ENCODE results near the gene FHIT. TPM values are rescaled to one million over a fixed set of nuclear protein-coding genes. Genes with fewer than 3 reads are reported as not detected.
"Not testable (repeated sequence)": the region's sequence is repeated elsewhere in the genome, so short reads cannot be mapped to it uniquely, and the experiment has no call there.

FHIT gene
- total and polyA plus RNA-seq, 11 donors, result 4.2 to 26.8 (median 16.5) TPM

DNA sequence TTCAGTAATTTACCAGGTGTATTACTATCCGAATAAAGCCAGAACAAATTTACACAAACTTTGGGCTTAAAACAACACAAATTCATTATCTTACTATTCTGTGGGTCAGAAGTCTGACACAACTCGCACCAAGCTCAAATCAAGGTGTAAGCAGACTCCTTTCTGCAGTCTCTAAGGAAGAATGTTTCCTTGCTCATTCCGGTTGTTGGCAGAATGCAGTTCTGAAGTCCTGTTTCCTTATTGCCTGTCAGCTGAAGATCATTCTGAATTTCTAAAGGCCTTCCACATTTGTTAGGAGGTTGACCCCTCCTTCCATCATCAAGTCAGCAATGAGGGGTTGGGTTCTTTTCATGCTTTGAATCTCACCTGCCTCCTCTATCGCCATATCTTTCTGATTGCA lies 183.2 kb downstream of the FHIT start:
- WGBS, 4 donors, result 85 to 90% (median 87%) methylated on average over 4 of the region's 4 CpGs
- H3K4me1 ChIP-seq, result no peaks in the 10 kb centered on the region
- no peak overlapping the region for H3K4me3 ChIP-seq
- H3K9me3 ChIP-seq, result peaks cover 0 to 9% (median 0%) of the 10 kb centered on the region in 12 donors
- H3K27ac ChIP-seq, result no peak overlapping the region
- H3K27me3 ChIP-seq, result no peaks in the 10 kb centered on the region
- TF ChIP-seq POLR2A (IDR thresholded peaks at IDR 0.05), result no peak
- TF ChIP-seq, protein P1, sequence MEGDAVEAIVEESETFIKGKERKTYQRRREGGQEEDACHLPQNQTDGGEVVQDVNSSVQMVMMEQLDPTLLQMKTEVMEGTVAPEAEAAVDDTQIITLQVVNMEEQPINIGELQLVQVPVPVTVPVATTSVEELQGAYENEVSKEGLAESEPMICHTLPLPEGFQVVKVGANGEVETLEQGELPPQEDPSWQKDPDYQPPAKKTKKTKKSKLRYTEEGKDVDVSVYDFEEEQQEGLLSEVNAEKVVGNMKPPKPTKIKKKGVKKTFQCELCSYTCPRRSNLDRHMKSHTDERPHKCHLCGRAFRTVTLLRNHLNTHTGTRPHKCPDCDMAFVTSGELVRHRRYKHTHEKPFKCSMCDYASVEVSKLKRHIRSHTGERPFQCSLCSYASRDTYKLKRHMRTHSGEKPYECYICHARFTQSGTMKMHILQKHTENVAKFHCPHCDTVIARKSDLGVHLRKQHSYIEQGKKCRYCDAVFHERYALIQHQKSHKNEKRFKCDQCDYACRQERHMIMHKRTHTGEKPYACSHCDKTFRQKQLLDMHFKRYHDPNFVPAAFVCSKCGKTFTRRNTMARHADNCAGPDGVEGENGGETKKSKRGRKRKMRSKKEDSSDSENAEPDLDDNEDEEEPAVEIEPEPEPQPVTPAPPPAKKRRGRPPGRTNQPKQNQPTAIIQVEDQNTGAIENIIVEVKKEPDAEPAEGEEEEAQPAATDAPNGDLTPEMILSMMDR (IDR thresholded peaks at IDR 0.05), result no peak
- ATAC-seq, result no peak
- DNase-seq, result no peak
- no peaks in the 10 kb centered on the region for H3K36me3 ChIP-seq
- intact Hi-C loops (cut with DNase I), result no loop called here

GRCh38 chr3:61066800-61067199 lies 184.5 kb downstream of the FHIT start:
- WGBS, 4 donors, result 90 to 96% (median 94%) methylated on average over 2 of the region's 2 CpGs
- Histone ChIP-seq H3K4me1 (no peaks in the 10 kb centered on the region), H3K4me3 (no peak overlapping the region), H3K27me3 (no peaks in the 10 kb centered on the region), H3K9me3 (peaks cover 0 to 9% (median 0%) of the 10 kb centered on the region in 12 donors), H3K27ac (no peak overlapping the region), H3K36me3 (no peaks in the 10 kb centered on the region)
- ATAC-seq, result no peak
- TF ChIP-seq, protein P1 (IDR thresholded peaks at IDR 0.05), result no peak
- no peak for TF ChIP-seq POLR2A (IDR thresholded peaks at IDR 0.05)
- intact Hi-C loops (cut with DNase I), result no loop called here
- no peak for DNase-seq

DNA sequence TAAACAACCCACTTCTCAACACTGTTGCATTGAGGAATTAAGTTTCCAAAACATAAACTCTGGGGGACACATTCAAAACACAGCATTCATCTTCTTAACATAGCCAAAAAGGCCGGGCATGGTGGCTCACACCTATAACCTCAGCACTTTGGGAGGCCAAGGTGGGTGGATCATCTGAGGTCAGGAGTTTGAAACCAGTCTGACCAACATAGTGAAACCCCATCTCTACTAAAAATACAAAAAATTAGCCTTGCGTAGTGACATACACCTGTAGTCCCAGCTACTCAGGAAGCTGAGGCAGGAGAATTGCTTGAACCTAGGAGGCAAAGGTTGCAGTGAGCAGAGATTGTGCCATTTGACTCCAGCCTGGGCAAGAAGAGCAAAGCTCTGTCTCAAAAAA lies 185.0 kb downstream of the FHIT start:
- WGBS, 4 donors, result 90 to 97% (median 97%) methylated on average over 2 of the region's 2 CpGs
- intact Hi-C loops (cut with DNase I); H3K36me3 ChIP-seq; H3K9me3 ChIP-seq; H3K4me1 ChIP-seq; H3K27ac ChIP-seq; H3K27me3 ChIP-seq; DNase-seq; H3K4me3 ChIP-seq; ATAC-seq: not testable (repeated sequence)

DNA sequence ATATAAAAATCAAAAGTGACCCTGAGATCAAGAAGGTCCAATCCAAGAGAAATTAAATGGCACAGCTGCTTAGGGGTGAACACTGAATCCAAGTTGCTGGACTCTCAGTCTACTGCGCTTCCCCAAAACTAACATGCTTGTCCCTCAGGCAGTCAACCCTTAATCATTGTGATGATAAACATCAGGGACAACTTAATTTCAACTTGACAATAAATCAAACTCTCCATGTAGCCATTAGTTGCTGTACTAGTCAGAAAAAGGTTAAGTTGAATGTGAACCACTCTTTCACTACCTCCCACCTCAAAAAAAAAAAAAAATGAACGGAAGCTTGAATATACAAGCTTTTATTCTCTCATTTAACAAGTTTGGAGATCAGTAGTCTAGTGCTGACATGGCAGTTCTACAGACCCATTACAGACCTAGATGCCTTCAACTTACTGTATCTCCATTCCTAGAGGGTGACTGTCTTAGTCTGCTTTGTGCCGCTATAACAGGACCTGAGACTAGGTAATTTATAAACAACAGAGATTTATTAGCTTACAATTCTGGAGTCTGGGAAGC lies 185.7 kb downstream of the FHIT start:
- no peak for DNase-seq
- Histone ChIP-seq H3K4me3 (no peak overlapping the region), H3K4me1 (no peaks in the 10 kb centered on the region), H3K9me3 (peaks cover 0 to 9% (median 0%) of the 10 kb centered on the region in 12 donors), H3K36me3 (no peaks in the 10 kb centered on the region), H3K27ac (no peak overlapping the region), H3K27me3 (no peaks in the 10 kb centered on the region)
- intact Hi-C loops (cut with DNase I), result no loop called here
- TF ChIP-seq, protein P1 (IDR thresholded peaks at IDR 0.05), result no peak
- TF ChIP-seq POLR2A (IDR thresholded peaks at IDR 0.05), result no peak
- WGBS, 4 donors, result 63 to 97% (median 79%) methylated on average over 3 of the region's 3 CpGs
- ATAC-seq, result no peak
